GM18873 (cell line): ENCODE results near the gene TOM1L2.

ENCODE experiments used
- ATAC-seq: cut with Tn5 transposase; IDR thresholded peaks from one replicate; pipeline ENCODE4 v1.9.1; 2021; ENCODE audit warnings: mild to moderate bottlenecking, moderate library complexity, moderate number of reproducible peaks; ENCODE audit not compliant: unreplicated experiment, low FRiP score

Gene TOM1L2

DNA sequence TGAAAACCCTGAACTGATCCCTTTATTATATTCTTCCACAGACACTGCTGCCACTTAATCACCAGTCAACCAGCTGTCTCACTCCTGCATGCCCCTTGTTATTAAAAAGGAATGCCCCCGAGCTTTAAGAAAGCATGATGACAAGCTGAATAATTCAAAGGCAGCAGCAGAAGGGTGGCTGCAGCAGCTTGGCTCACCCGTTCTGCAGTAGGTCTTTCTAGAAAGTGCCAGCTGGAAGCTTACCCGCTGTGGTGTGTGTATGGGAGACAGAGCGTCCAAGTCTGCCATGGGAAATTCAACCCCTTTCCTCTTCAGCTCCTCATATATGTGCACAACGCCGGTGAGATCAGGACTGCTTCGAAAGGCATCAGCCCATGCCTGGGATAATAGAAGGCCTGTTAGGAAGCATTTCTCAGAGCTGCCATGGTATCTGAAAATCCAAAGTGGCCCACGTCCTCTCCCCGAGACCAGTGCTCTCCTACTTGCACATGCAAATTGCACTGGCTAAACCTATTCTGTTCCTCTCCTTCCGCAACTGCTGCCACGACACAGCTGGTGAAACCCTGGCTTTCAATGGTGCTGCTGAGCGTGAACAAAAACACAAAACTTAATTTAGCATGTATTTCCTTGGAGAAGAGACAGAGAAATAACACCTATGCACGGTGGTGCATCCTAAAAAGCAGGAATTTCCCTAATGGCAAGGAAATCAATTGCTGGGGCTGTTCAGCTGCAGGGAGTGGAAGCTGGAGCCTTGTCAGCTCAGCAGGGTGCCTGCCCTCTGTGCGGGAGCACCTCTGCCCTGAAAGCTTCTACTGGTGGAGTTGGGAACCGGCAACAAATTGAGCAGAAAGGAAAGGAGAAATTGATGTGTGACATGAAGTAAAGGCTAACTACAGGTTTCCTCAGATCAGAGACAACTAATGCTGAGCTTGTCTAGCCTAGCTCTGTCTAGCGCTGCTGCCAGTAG, 87.5 kb downstream of the TOM1L2 start:
- ATAC-seq: no peak

DNA sequence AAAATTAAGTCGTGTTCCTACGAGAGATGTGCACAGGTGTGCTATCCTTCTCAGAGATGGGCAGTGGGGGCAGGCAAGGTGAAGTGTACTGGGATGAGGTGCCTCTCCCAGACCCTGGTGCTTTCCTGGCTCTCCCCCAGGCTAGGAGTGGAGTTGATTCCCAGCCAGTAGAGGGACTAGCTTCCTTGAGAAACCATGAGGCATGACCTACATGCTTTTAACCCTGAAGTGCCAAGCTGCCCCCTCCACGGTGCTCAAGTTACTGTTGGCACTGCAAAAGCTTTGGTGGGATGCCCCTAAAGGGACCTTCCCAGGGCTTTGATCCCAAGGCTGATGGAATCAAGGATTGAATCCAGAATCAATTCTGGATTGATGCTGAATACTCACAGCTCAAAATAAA, 88.4 kb downstream of the TOM1L2 start:
- ATAC-seq: no peak

GRCh38 chr17:17882082-17882581, 90.1 kb downstream of the TOM1L2 start:
- no peak for ATAC-seq

- ATAC-seq: no peak
Observed at GRCh38 chr17:17880577-17881196, 91.5 kb downstream of the TOM1L2 start.

- ATAC-seq: no peak
Observed at GRCh38 chr17:17877529-17878358, 94.5 kb downstream of the TOM1L2 start.

DNA sequence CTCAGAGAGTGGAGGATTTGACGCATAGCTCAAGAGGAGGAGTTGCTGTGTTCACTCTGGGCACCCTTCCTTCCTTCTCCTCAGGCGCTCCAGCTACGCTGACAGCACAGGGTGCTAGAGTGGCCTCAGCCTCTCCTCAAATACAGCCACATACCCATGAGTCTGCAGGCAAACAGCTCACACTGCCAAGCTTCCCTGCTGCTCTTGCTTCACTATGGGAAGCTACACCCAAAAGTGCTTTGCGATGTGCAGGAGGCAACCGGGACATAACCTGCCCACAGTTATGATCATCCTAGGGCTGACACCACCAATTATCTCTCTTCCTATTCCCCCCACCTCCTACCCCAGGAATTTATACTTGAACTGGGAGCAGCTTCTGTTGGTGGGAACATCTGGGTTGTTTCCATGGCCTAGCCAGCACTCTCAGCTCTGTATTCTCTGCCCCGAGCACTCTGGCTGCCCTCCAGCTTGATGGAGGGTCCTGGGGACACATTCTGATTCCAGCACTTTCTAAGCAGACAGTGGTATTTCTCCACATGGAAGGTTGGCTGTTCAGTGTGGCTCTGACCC, 95.2 kb downstream of the TOM1L2 start:
- ATAC-seq: no peak

DNA sequence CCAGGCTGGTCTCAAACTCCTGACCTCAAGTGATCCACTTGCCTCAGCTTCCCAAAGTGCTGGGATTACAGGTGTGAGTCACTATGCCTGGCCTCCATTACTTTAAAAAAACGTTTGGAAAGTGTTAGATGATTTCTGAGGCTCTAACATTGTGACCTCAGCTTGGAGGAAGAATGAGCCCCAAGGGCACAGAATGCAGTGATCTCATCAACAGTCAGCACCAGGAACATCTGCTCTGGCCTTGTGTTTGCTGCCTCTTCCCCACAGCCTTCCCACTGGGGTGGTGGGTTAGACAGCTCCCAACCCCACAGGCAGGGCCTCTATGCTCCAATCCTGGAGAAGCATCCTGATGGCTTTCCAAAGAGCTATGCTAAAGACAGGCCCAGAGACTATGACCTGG, 97.7 kb downstream of the TOM1L2 start:
- no peak for ATAC-seq

DNA sequence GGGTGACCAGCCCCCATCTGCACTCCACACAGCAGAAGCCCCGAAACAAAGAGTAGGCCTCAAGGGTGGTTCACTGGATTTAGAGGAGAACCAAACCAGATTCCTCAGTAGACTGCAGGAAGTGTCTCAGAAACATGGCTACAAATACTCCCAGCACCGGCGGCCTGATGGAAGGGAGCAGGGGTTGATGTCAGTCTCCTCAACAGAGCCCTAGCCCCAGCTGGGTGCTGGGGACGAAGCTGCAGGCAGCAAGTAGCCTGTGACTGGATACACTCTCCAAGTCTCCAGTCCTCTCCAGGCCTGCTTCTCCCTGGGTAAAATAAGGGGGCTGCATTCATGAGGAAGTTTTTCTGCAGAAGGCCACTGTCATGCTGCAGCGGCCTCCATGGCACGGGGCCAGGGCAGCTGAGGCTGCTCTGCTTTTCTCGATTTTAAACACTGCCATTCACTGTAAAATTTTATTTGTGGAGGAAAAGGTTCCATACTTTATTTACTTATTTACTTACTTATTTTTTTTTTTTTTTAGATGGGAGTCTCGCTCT, 98.7 kb downstream of the TOM1L2 start:
- no peak for ATAC-seq

GRCh38 chr17:17872547-17873345, 99.5 kb downstream of the TOM1L2 start:
- ATAC-seq: no peak

DNA sequence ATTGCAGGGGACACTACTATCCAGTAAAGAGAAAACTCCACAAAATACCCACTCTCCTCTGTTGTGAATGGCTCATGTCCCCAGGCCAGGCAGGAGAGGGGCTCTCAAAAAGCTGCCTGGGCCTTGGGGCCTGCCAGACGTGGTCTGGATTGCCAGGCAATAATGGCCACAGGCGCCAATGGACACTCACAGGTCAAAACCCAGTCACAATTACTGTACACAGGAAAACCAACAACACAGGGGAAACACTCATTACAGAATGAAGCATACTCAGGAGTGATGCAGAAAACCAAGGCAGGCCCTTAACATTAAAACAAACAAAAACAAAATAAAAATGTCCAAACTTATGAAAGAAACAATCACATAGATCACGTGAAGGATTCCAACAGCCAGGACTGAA, 100.3 kb downstream of the TOM1L2 start:
- no peak for ATAC-seq

- no peak for ATAC-seq
Observed at GRCh38 chr17:17870247-17870646, 102.0 kb downstream of the TOM1L2 start.

GRCh38 chr17:17868641-17869522, 103.3 kb downstream of the TOM1L2 start:
- no peak for ATAC-seq

DNA sequence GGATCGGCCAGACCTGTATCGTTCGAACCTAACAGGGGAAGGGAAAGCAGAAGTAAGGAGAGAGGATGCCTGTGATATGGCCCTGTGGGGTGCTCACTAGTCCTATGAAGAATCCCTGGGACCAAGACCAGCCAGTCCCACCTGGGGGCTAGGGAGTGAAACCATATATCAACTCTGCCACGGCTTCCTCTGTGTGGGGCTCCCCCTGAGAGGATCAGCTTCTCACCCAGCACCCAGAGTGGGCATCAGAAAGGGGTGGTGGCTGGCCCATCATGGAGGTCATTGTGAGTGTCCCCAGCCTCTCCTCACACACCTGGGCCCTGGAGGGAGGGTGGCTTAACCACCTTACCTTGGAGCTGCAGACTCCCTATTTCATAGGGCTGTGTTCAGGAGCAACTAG, 105.3 kb downstream of the TOM1L2 start:
- ATAC-seq: no peak

GRCh38 chr17:17866425-17866824, 105.8 kb downstream of the TOM1L2 start:
- ATAC-seq: no peak

DNA sequence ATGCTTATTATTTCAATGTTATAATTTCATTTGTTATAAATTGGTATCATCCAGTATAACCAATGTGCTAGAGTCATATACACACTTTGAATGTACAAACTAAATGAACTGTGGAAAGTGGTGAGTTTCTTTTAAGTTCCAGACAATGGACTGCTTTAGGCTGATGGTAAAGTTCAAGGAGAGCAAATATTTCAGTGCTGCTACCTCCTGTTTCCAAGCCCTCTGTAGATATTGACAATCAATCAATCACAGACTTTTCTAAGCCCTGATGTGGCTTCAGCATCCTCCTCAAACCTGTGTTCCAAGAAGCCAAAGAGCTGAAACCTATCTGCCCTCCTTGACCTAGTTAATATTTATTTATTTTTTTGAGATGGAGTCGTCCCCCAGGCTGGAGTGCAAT, 107.2 kb downstream of the TOM1L2 start:
- no peak for ATAC-seq

DNA sequence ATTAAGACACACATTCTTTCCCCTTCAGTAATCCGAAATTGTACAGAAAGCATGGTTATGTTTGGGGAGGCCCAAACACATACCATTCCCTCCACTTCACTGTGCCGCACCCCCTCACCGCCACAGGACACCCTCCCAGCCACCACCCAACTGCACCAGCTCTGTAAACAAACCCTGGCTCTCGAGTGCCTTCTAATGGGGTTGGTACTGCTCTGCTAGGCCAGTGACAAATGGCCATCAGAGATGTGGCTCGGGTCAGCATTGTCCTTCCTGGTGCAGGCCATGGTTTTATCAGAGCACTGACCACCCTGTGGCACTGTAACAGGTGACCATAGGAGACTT, 111.5 kb downstream of the TOM1L2 start:
- ATAC-seq: no peak

DNA sequence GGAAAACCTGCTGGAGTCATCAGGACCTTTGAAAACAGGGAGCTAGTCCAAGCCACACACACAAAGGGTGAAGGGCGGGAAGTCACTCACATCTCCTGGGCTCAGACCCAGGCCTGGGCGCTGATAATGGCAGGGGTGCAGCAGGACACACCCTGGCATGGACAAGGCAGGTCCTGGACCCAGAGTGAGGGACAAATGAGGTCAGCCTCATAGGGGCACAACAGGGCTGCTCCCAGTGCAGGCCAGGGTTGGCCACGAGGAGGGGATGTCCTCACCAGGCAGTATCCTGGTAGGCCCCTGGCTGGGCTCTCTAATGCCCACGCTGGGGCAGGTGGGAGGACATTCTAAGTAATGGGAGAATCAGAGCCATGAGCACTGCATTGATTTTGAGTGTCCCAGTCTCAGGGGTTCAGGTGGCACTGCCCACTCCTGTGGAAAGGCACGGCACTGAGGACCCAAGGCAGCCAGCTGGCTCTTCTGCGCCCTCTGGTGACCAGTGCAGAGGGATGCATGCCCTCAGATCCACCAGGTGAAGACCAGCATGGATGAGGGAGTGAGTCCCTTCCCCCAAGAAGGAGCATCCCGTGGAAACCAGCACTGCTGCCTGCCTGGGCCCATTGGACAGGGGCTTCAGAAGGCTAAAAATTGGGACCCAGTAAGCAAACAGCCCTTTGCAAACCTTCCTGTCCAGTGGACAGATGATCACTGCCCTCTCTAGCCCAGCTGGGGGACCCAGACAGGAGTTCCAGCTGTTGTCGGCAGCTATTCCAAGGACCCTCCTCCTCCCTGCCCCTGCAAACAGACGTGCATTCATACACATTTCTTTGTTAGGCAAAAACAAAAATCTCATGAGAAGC, 112.1 kb downstream of the TOM1L2 start:
- ATAC-seq: no peak

GRCh38 chr17:17857496-17857895, 114.7 kb downstream of the TOM1L2 start:
- ATAC-seq: no peak
